T-helper 1 cell treated with Interleukin-12 subunit alpha and Interleukin-12 subunit beta and Interleukin-4 antibody, amounts not matched to agents 30 ng/mL and 1 ng/mL, for 36 hours (primary cell): ENCODE data around the gene SLC9A7. TPM values are rescaled to one million over a fixed set of nuclear protein-coding genes. Genes with fewer than 3 reads are reported as not detected.
"Not testable (repeated sequence)": the region's sequence is repeated elsewhere in the genome, so short reads cannot be mapped to it uniquely, and the experiment has no call there.

Source experiments
- intact Hi-C: fragments of 100-400 bp; cut with micrococcal nuclease; formaldehyde crosslinking; loops from one replicate; pipeline ENCODE4 v1.15.1; 2024
- total RNA-seq: library from RNA; stranded (reverse); gene quantifications from 2 replicates; pipeline ENCODE4 v1.2.3, GENCODE V29; 2022

SLC9A7 gene
- total RNA-seq: 15.4 and 17.0 TPM in 2 replicates

DNA sequence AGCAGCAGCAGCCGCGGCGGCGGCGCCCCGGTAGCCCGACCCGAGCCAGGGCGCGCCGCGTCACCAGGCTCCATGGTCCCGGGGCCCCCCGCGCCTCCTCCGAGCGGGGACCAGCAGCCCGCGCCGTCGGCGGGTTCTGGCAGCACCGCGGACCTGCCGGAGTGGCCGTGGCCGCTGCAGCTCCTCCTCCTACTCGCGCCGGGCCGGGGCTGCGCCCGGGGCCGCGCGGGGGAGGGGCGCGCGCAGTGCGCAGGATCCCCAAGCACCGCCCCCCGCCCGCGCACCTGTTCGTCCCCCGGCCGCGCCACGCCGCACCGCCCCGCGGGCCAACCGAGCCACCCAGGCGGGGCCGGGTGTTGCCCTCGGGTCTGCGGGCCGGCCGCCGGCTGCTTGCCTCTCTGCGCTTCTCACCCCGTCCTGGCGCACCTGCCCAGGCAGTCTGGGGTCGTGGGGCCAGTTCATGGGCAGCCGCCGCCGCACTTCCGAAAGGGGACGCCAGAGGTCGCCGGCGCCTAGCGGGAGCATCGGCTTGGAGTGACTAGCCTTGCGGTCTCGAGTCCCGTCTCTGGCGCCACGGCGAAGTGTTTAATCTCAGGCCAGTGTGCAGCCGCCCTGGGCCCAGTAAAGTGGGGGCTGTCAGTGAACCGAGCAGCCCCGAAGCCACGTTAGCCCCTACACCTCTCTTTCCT, at the start of gene SLC9A7:
Gene SLC9A7 (minus strand): TSS at position 163 of the 689 bp plus-strand sequence. CDS start 89 bp downstream, at position 74.
- intact Hi-C loops: loop anchor here (1.0 to 5.0 kb wide), 11 partner anchors 37 to 378 kb away; partner anchors contain the start of genes CHST7, JADE3 and ZNF674

GRCh38 chrX:46805270-46805669, 46.4 kb upstream of the SLC9A7 start:
- intact Hi-C loops: no loop called here

DNA sequence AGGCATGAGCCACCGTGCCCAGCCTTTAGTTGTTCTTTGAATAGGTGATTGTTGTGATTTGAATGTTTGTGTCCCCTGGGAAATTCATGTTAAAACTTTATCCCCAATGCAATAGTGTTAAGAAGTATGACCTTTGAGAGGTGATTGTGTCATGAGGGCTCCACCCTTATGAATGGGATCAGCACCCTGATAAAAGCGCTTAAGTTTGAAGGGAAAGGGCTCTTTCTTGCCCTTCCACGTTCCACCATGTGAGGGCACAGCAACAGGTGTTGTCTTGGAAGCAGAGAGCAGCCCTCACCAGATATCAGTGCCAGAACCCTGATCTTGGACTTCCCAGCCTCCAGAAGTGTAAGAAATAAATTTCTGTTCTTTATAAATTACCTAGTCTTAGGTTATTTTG, 44.2 kb upstream of the SLC9A7 start:
- intact Hi-C loops: no loop called here

GRCh38 chrX:46796574-46797191, 37.8 kb upstream of the SLC9A7 start:
- intact Hi-C loops: loop anchor here (1.0 to 10.0 kb wide), 9 partner anchors 37 to 952 kb away; partner anchors contain the start of genes RP2 and SLC9A7

- intact Hi-C loops: loop anchor here (10.0 kb wide), 1 partner anchor 949 kb away; no protein-coding TSS in a partner anchor
Measured at GRCh38 chrX:46793386-46794143, 34.6 kb upstream of the SLC9A7 start.

GRCh38 chrX:46792810-46793188, 33.9 kb upstream of the SLC9A7 start:
- intact Hi-C loops: loop anchor here (10.0 kb wide), 1 partner anchor 948 kb away; no protein-coding TSS in a partner anchor

GRCh38 chrX:46791927-46792809, 33.2 kb upstream of the SLC9A7 start:
- intact Hi-C loops: loop anchor here (10.0 kb wide), 1 partner anchor 947 kb away; no protein-coding TSS in a partner anchor

- intact Hi-C loops: loop anchor here (2.0 kb wide), 1 partner anchor 76 kb away; no protein-coding TSS in a partner anchor
Measured at GRCh38 chrX:46788902-46789301, 30.0 kb upstream of the SLC9A7 start.

DNA sequence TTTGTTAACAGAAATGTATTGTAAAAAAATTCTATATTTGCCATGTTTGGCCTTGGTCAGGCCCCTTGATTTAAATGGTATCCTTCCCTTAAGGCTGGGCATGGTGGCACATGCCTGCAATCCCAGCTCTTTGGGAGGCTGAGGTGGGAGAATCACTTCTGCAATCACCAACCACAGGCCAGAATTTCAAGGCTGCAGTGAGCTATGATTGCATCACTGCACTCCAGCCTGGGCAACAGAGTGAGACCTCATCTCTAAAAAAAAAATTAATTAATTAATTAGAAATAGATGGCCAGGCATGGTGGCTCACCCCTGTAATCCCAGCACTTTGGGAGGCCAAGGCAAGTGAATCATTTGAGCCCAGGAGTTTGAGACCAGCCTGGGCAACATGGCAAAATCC, 25.5 kb upstream of the SLC9A7 start:
- intact Hi-C loops: not testable (repeated sequence)

- intact Hi-C loops: no loop called here
Measured at GRCh38 chrX:46782034-46782433, 23.1 kb upstream of the SLC9A7 start.

GRCh38 chrX:46777971-46778810, 19.3 kb upstream of the SLC9A7 start:
- intact Hi-C loops: no loop called here

GRCh38 chrX:46770817-46771163, 11.9 kb upstream of the SLC9A7 start:
- intact Hi-C loops: no loop called here

DNA sequence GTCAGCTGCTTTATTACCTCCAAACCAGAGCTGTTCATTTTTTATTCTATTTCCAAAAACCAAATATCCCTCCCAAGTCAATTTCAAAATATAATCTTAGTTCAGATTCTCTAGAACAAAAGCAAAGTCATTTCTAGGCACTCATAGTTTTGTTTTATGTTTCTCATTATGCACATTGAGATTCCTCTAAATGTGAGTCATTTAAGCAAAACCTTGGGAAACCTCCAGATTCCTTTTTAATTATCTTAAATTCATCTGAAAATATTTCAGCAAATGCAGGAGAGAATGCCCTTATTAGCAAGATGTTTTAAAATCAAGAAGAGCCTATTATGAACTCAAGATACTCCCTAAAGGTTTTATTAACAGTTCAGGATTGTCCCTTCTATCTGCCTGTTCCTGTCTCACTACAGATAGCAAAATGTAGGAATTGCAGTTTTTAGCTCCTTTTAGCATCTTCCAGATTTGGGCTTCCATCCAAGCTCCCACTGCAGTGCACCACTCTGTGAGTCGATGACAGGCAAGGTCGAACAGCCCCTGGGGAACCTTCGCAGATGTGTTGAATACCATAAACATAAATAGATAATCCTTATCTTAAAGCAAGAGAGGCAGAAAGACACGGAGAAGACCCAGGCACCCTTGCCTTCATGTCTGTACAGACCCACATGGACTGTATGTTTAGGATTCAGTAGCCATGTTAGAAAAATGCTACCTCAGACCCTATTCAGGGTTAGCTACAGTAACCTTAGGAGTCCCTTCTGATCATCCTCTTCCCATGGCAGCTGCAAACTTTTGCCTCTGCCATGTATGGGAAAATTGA, 11.3 kb upstream of the SLC9A7 start:
- intact Hi-C loops: no loop called here

DNA sequence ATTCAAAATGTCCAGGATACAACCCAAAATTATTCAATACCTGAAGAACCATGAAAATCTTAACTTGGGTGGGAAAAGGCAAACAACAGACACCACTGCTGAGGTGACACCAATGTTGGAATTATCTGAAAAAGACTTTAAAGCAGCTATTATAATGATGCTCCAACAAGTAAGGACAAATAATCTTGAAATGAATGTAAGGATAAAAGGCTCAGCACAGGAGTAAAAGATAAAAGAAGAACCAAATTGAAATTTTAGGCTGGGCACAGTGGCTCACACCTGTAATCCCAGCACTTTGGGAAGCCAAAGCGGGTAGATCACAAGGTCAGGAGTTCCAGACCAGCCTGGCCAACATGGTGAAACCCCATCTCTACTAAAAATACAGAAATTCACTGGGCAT, 4.0 kb upstream of the SLC9A7 start:
- intact Hi-C loops: no loop called here

GRCh38 chrX:46759645-46759974, 692 bp upstream of the SLC9A7 start:
- intact Hi-C loops: loop anchor here (1.0 to 5.0 kb wide), 11 partner anchors 37 to 379 kb away; partner anchors contain the start of genes CHST7, JADE3 and ZNF674

DNA sequence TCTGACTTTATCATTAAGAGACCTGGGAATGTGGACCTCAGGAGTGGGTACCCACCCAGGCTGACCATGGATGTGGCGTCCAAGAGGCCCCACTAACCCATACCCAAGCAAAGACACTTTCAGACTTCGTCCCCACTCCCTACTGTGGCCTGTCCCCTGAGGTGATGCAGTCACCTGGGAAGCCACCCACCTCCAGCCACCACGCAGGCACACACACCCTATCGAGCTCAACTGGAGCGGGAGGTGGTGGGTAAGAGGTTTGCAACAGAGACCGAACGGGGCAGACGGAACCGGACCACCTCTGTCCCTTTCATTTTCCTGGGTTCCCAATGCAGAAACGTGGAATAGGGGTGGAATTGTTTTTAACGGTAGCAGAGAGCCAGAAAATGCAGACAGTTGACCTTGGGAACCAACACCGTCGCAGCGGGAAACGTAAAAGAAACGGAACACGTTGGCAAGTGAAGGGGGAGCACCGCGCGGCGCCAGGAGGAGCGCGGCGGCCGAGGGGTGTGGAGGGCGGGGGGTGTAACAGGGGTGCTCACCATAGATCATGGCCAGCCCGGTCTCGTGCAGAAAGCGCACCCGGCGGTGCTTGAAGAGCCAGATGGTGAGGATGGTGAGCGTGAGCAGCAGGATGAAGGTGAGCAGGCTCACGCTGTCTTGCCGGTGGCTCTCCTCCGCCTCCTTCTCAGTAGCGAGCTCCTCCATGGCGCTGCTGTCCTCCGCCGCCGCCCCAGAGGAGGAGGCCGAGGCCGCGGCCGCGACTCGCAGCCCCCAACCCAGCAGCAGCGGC, 559 bp downstream of the SLC9A7 start:
- intact Hi-C loops: loop anchor here (2.0 to 5.0 kb wide), 6 partner anchors 54 to 378 kb away; partner anchors contain the start of genes CHST7, JADE3 and ZNF674

- intact Hi-C loops: loop anchor here (5.0 kb wide), 1 partner anchor 155 kb away; the partner anchor contains the start of gene JADE3
Measured at GRCh38 chrX:46757593-46757992, 1.3 kb downstream of the SLC9A7 start.

- intact Hi-C loops: loop anchor here (5.0 kb wide), 1 partner anchor 155 kb away; the partner anchor contains the start of gene JADE3
Measured at GRCh38 chrX:46757052-46757451, 1.9 kb downstream of the SLC9A7 start.
